ENCODE results near the gene SPINK4. TPM values are rescaled to one million over a fixed set of nuclear protein-coding genes. Genes with fewer than 3 reads are reported as not detected.

The SPINK4 gene
- polyA plus RNA-seq, 1 donor from 2014 or later: not detected

- Histone ChIP-seq H3K4me2 (ENCODE audit: low read length) (no peak overlapping the region), H3K79me2 (replicated peaks; ENCODE audit: insufficient read depth, low read length) (peaks cover 60% of the 10 kb centered on the region), H3K27me3 (ENCODE audit: insufficient read depth, low read depth, low read length) (no peaks in the 10 kb centered on the region), H3K9ac (ENCODE audit: low read length) (no peak overlapping the region), H3F3A (ENCODE audit: insufficient read depth, low read length, poor library complexity, severe bottlenecking) (no peaks in the 10 kb centered on the region), H3K9me3 (ENCODE audit: low read length) (no peaks in the 10 kb centered on the region), H4K20me1 (ENCODE audit: insufficient read depth) (no peaks in the 10 kb centered on the region), H3K36me3 (ENCODE audit: insufficient read depth, low read length) (peaks cover 7% of the 10 kb centered on the region), H3K4me3 (ENCODE audit: low read length) (no peak overlapping the region), H2AFZ (ENCODE audit: low read depth, low read length) (no peak overlapping the region), H3K9me2 (ENCODE audit: insufficient read depth, low read length) (no peaks in the 10 kb centered on the region), H3K27ac (ENCODE audit: low read length) (no peak overlapping the region)
- no peak for TF ChIP-seq POLR2AphosphoS5 (IDR thresholded peaks at IDR 0.05)
- no peak for TF ChIP-seq REST (IDR thresholded peaks at IDR 0.05; ENCODE audit: borderline replicate concordance)
- no peak for TF ChIP-seq EP300 (conservative IDR thresholded peaks at IDR 0.05; ENCODE audit: poor library complexity, severe bottlenecking)
- no peak for TF ChIP-seq EZH2 (IDR thresholded peaks at IDR 0.05; ENCODE audit: borderline replicate concordance, insufficient read depth, low read length, poor library complexity, severe bottlenecking)
- no peak for TF ChIP-seq CTCF (IDR thresholded peaks at IDR 0.05; ENCODE audit: poor library complexity, severe bottlenecking)
- no peak for TF ChIP-seq MXI1 (conservative IDR thresholded peaks at IDR 0.05; ENCODE audit: poor library complexity, severe bottlenecking)
- TF ChIP-seq TAF1 (IDR thresholded peaks at IDR 0.05; ENCODE audit: low read depth): no peak
- TF ChIP-seq RAD21 (conservative IDR thresholded peaks at IDR 0.05): no peak
- TF ChIP-seq SMC3 (conservative IDR thresholded peaks at IDR 0.05; ENCODE audit: poor library complexity): no peak
These were observed 54.9 kb downstream of the SPINK4 start for GRCh38 chr9:33294670-33295432.

- H3K79me2 ChIP-seq (replicated peaks; ENCODE audit: insufficient read depth, low read length): peaks cover 60% of the 10 kb centered on the region
- H3K27ac ChIP-seq (ENCODE audit: low read length): no peak overlapping the region
These were observed 55.6 kb downstream of the SPINK4 start for GRCh38 chr9:33295571-33295970.

More at GRCh38 chr9:33295571-33295970, 55.6 kb downstream of the SPINK4 start:
- Histone ChIP-seq H4K20me1 (ENCODE audit: insufficient read depth) (no peaks in the 10 kb centered on the region), H3K4me2 (ENCODE audit: low read length) (no peak overlapping the region), H3K9ac (ENCODE audit: low read length) (no peak overlapping the region), H3K4me3 (ENCODE audit: low read length) (no peak overlapping the region), H3K36me3 (ENCODE audit: insufficient read depth, low read length) (peaks cover 7% of the 10 kb centered on the region), H3F3A (ENCODE audit: insufficient read depth, low read length, poor library complexity, severe bottlenecking) (no peaks in the 10 kb centered on the region), H3K9me3 (ENCODE audit: low read length) (no peaks in the 10 kb centered on the region), H3K27me3 (ENCODE audit: insufficient read depth, low read depth, low read length) (no peaks in the 10 kb centered on the region), H2AFZ (ENCODE audit: low read depth, low read length) (no peak overlapping the region), H3K9me2 (ENCODE audit: insufficient read depth, low read length) (no peaks in the 10 kb centered on the region)
- TF ChIP-seq POLR2AphosphoS5 (IDR thresholded peaks at IDR 0.05) (no peak), RAD21 (conservative IDR thresholded peaks at IDR 0.05) (no peak), SMC3 (conservative IDR thresholded peaks at IDR 0.05; ENCODE audit: poor library complexity) (no peak), TAF1 (IDR thresholded peaks at IDR 0.05; ENCODE audit: low read depth) (no peak), REST (IDR thresholded peaks at IDR 0.05; ENCODE audit: borderline replicate concordance) (no peak), CTCF (IDR thresholded peaks at IDR 0.05; ENCODE audit: poor library complexity, severe bottlenecking) (no peak)

All from neural cell (in vitro differentiated cells).